ENCODE results near the gene LIPC. TPM values are rescaled to one million over a fixed set of nuclear protein-coding genes. Genes with fewer than 3 reads are reported as not detected.

LIPC gene
- polyA plus RNA-seq, 2 of the 4 experiments (the other 2 are of a cell fraction), result 0.13 to 0.30 TPM

GRCh38 chr15:58427987-58428386 lies 3.8 kb upstream of the LIPC start (continued):
- TF ChIP-seq USF2 (IDR thresholded peaks at IDR 0.05) (no peak), POLR2AphosphoS2 (conservative IDR thresholded peaks at IDR 0.05; ENCODE audit: low read length) (no peak), CHD2 (IDR thresholded peaks at IDR 0.05; ENCODE audit: low read length, partially characterized antibody) (no peak)

- Histone ChIP-seq H3K4me2 (no peak overlapping the region), H3K9me3 (no peaks in the 10 kb centered on the region), H3K4me1 (peaks cover 38% of the 10 kb centered on the region), H3K27ac (peak overlapping the region in 1 of 2 experiments; percentile 14; a peak in 1 of 6 replicates), H3K4me3 (no peak overlapping the region)
- ATAC-seq, result no peak
- POLR2A ChIA-PET, result no interaction called here
- FAIRE-seq, result no peak
- no peak for TF ChIP-seq JUNB (IDR thresholded peaks at IDR 0.05)
- TF ChIP-seq EHMT2 (IDR thresholded peaks at IDR 0.05; ENCODE audit: low read depth), result no peak
- TF ChIP-seq MAZ (IDR thresholded peaks at IDR 0.05; ENCODE audit: borderline replicate concordance, low read depth, low read length), result no peak
- TF ChIP-seq RAD21 (conservative IDR thresholded peaks at IDR 0.05 in 1 of 2, IDR thresholded peaks at IDR 0.05 in 1 of 2), result no peak
- no peak for TF ChIP-seq MYC (IDR thresholded peaks at IDR 0.05; ENCODE audit: borderline replicate concordance, low read length)
- TF ChIP-seq POLR2AphosphoS2 (conservative IDR thresholded peaks at IDR 0.05; ENCODE audit: low read length), result no peak
- TF ChIP-seq RARB (CRISPR knock-in tag; IDR thresholded peaks at IDR 0.05), result no peak
- no peak for TF ChIP-seq FOXS1 (CRISPR knock-in tag; IDR thresholded peaks at IDR 0.05)
- no peak for TF ChIP-seq HOXA7 (CRISPR knock-in tag; IDR thresholded peaks at IDR 0.05)
- no peak for TF ChIP-seq ZSCAN20 (CRISPR knock-in tag; IDR thresholded peaks at IDR 0.05)
- TF ChIP-seq ZFP36 (IDR thresholded peaks at IDR 0.05; ENCODE audit: borderline replicate concordance, partially characterized antibody), result no peak
- TF ChIP-seq POLR2A (IDR thresholded peaks at IDR 0.05; ENCODE audit: low read length), result no peak
- no peak for DNase-seq (ENCODE audit: low read depth in 1 of 2, low spot score in 1 of 2)
- 89% methylated on average over 5 of the region's 5 CpGs for WGBS (ENCODE audit: missing lambda C conversion rate)
- CTCF ChIA-PET, result interaction anchor here (0.6 to 2.1 kb wide), 3 partner anchors 10 to 717 kb away, joined by 3 to 7 read pairs (median 4); no protein-coding TSS in a partner anchor
Observed at GRCh38 chr15:58430224-58430787, 1.5 kb upstream of the LIPC start.

- no peak for TF ChIP-seq PHF8 (IDR thresholded peaks at IDR 0.05; ENCODE audit: borderline replicate concordance, low read depth)
- 0 out of 5 replicates have a peak, but pooled peaks of 1 of the 2 experiments have one; percentile 13 for TF ChIP-seq EP300 (IDR thresholded peaks at IDR 0.05)
- no peak for TF ChIP-seq POLR2AphosphoS2 (conservative IDR thresholded peaks at IDR 0.05; ENCODE audit: low read length)
- TF ChIP-seq CEBPB (IDR thresholded peaks at IDR 0.05), result peak; percentile 62 to 66; a peak in 3 of 4 replicates
- no peak overlapping the region for H3K4me3 ChIP-seq
- no peaks in the 10 kb centered on the region for H3K9me3 ChIP-seq
- POLR2A ChIA-PET, result no interaction called here
- peak overlapping the region; percentile 46 to 78; a peak in 5 of 6 replicates for H3K27ac ChIP-seq
- DNase-seq (ENCODE audit: low read depth in 1 of 2, low spot score in 1 of 2) (no peak), ATAC-seq (no peak; a peak in 1 of 6 replicates), FAIRE-seq (peak; percentile 65)
- peak overlapping the region; percentile 35 for H3K4me2 ChIP-seq
- H3K4me1 ChIP-seq, result peaks cover 31% of the 10 kb centered on the region
- CTCF ChIA-PET, result interaction anchor here (2.1 kb wide), 1 partner anchor 12 kb away, joined by 7 read pairs; no protein-coding TSS in a partner anchor
- 73% methylated on average over 7 of the region's 7 CpGs for WGBS (ENCODE audit: missing lambda C conversion rate)
Observed at GRCh38 chr15:58432401-58432800, 610 bp downstream of the LIPC start.

GRCh38 chr15:58433597-58434333 lies 2.0 kb downstream of the LIPC start:
- ATAC-seq (peak in 1 of 2 experiments; percentile 35; a peak in 4 of 6 replicates), DNase-seq (ENCODE audit: low read depth in 1 of 2, low spot score in 1 of 2) (no peak), FAIRE-seq (no peak)
- Histone ChIP-seq H3K4me3 (no peak overlapping the region), H3K9me3 (no peaks in the 10 kb centered on the region), H3K4me1 (peaks cover 43% of the 10 kb centered on the region), H3K27ac (peak overlapping the region in 1 of 2 experiments; percentile 71; a peak in 3 of 6 replicates), H3K4me2 (no peak overlapping the region)
- 91% methylated on average over 4 of the region's 4 CpGs for WGBS (ENCODE audit: missing lambda C conversion rate)
- ChIA-PET POLR2A (interaction anchor here (0.9 kb wide), 1 partner anchor 113 kb away, joined by 3 read pairs; no protein-coding TSS in a partner anchor), CTCF (no interaction called here)
- TF ChIP-seq JUNB (IDR thresholded peaks at IDR 0.05) (no peak), RAD21 (conservative IDR thresholded peaks at IDR 0.05 in 1 of 2, IDR thresholded peaks at IDR 0.05 in 1 of 2) (0 out of 5 replicates have a peak, but pooled peaks of 1 of the 2 experiments have one; percentile 2)
